WTC11 (cell line): Measurements from ENCODE around the gene HPCAL1. TPM values are rescaled to one million over a fixed set of nuclear protein-coding genes. Genes with fewer than 3 reads are reported as not detected.

Source experiments
- ATAC-seq: fragments of 200-7000 bp; cut with Tn5 transposase; 2 replicates; pipeline ENCODE4 v1.10.0; 2021; ENCODE audit warnings: mild to moderate bottlenecking, moderate library complexity
- CTCF ChIA-PET: fragments of 300-600 bp; sonication (Branson Sonifier 250); formaldehyde crosslinking; loops from one replicate; lab custom pipeline; 2021; ENCODE audit warnings: antibody characterized with exemption; lab: Charles Lee
- POLR2A ChIA-PET: fragments of 350-600 bp; sonication (Branson Sonifier 250); formaldehyde crosslinking; loops from one replicate; lab custom pipeline; 2021; ENCODE audit warnings: antibody characterized with exemption; lab: Charles Lee
- DNase-seq: peaks from one replicate; pipeline ENCODE4 v3.0.0; 2021; ENCODE audit warnings: low spot score
- H3K27ac Mint-ChIP-seq: 2 replicates; pipeline ENCODE4 v1.8.0; 2021; ENCODE audit warnings: mixed read lengths
- H3K27me3 Mint-ChIP-seq: 2 replicates; pipeline ENCODE4 v1.8.0; 2021; ENCODE audit warnings: low read depth, mild to moderate bottlenecking, moderate library complexity, mixed read lengths
- H3K36me3 Mint-ChIP-seq: 2 replicates; pipeline ENCODE4 v1.8.0; 2021; ENCODE audit warnings: mixed read lengths
- H3K4me1 Mint-ChIP-seq: 2 replicates; pipeline ENCODE4 v1.8.0; 2022; ENCODE audit warnings: mixed read lengths
- H3K4me3 Mint-ChIP-seq: 2 replicates; pipeline ENCODE4 v1.8.0; 2021; ENCODE audit warnings: mild to moderate bottlenecking, moderate library complexity, mixed read lengths
- H3K9me3 Mint-ChIP-seq: 2 replicates; pipeline ENCODE4 v1.8.0; 2021; ENCODE audit warnings: mixed read lengths
- AFF4 ChIP-seq: sonication (generic); formaldehyde crosslinking; IDR thresholded peaks from 2 replicates; pipeline ENCODE4 v1.8.1; 2023; ENCODE audit warnings: mild to moderate bottlenecking, missing genetic modification reagents, borderline replicate concordance
- CDX4 ChIP-seq: fragments of 250-450 bp; sonication (Bioruptor Pico); IDR thresholded peaks from 2 replicates; pipeline ENCODE4 v1.9.0; 2021; ENCODE audit warnings: moderate library complexity, mild to moderate bottlenecking, inconsistent platforms, borderline replicate concordance
- CREB1 ChIP-seq: sonication (generic); formaldehyde crosslinking; IDR thresholded peaks from 2 replicates; pipeline ENCODE4 v1.8.0; 2023; ENCODE audit warnings: mild to moderate bottlenecking, missing genetic modification reagents
- ERG ChIP-seq: fragments of 250-450 bp; sonication (Bioruptor Pico); IDR thresholded peaks from 2 replicates; pipeline ENCODE4 v1.8.0; 2021; ENCODE audit warnings: mild to moderate bottlenecking
- ESRRA ChIP-seq: sonication (generic); formaldehyde crosslinking; IDR thresholded peaks from 2 replicates; pipeline ENCODE4 v1.8.1; 2022; ENCODE audit warnings: mild to moderate bottlenecking, missing genetic modification reagents, borderline replicate concordance
- ETV6 ChIP-seq: sonication (generic); formaldehyde crosslinking; IDR thresholded peaks from 2 replicates; pipeline ENCODE4 v1.8.1; 2022; ENCODE audit warnings: mild to moderate bottlenecking, missing genetic modification reagents
- FOXJ3 ChIP-seq: sonication (generic); formaldehyde crosslinking; IDR thresholded peaks from 2 replicates; pipeline ENCODE4 v1.9.0; 2021; ENCODE audit warnings: missing genetic modification reagents, mild to moderate bottlenecking, borderline replicate concordance
- FOXP1 ChIP-seq: sonication (generic); formaldehyde crosslinking; IDR thresholded peaks from 2 replicates; pipeline ENCODE4 v1.8.0; 2022; ENCODE audit warnings: missing genetic modification reagents, mild to moderate bottlenecking, moderate library complexity, borderline replicate concordance
- GABPB1 ChIP-seq: sonication (generic); formaldehyde crosslinking; IDR thresholded peaks from 2 replicates; pipeline ENCODE4 v1.8.1; 2023; ENCODE audit warnings: mild to moderate bottlenecking, missing genetic modification reagents
- JAZF1 ChIP-seq: fragments of 250-450 bp; sonication (Bioruptor Pico); IDR thresholded peaks from 2 replicates; pipeline ENCODE4 v1.9.0; 2021; ENCODE audit warnings: moderate library complexity, mild to moderate bottlenecking, inconsistent platforms
- MAX ChIP-seq: sonication (generic); formaldehyde crosslinking; IDR thresholded peaks from 2 replicates; pipeline ENCODE4 v1.8.0; 2022; ENCODE audit warnings: mild to moderate bottlenecking, missing genetic modification reagents
- NFE2L1 ChIP-seq: sonication (generic); formaldehyde crosslinking; IDR thresholded peaks from 2 replicates; pipeline ENCODE4 v1.8.1; 2023; ENCODE audit warnings: missing genetic modification reagents
- OVOL2 ChIP-seq: fragments of 250-450 bp; sonication (Bioruptor Pico); IDR thresholded peaks from 2 replicates; pipeline ENCODE4 v1.9.0; 2021; ENCODE audit warnings: mild to moderate bottlenecking, borderline replicate concordance
- SMAD3 ChIP-seq: sonication (generic); formaldehyde crosslinking; IDR thresholded peaks from 2 replicates; pipeline ENCODE4 v1.8.0; 2022; ENCODE audit warnings: missing genetic modification reagents, mild to moderate bottlenecking, borderline replicate concordance
- SMAD4 ChIP-seq: sonication (generic); formaldehyde crosslinking; IDR thresholded peaks from 2 replicates; pipeline ENCODE4 v1.8.0; 2022; ENCODE audit warnings: mild to moderate bottlenecking, missing genetic modification reagents
- SOX15 ChIP-seq: fragments of 250-450 bp; sonication (Bioruptor Pico); IDR thresholded peaks from 2 replicates; pipeline ENCODE4 v1.9.0; 2021; ENCODE audit warnings: mild to moderate bottlenecking
- TEAD4 ChIP-seq: sonication (generic); formaldehyde crosslinking; IDR thresholded peaks from 2 replicates; pipeline ENCODE4 v1.8.0; 2022; ENCODE audit warnings: mild to moderate bottlenecking, missing genetic modification reagents
- TP53 ChIP-seq: sonication (generic); formaldehyde crosslinking; IDR thresholded peaks from 2 replicates; pipeline ENCODE4 v1.8.1; 2023; ENCODE audit warnings: mild to moderate bottlenecking, missing genetic modification reagents
- ZNF263 ChIP-seq: sonication (generic); formaldehyde crosslinking; IDR thresholded peaks from 2 replicates; pipeline ENCODE4 v1.8.1; 2022; ENCODE audit warnings: low read depth, mild to moderate bottlenecking, moderate library complexity, missing genetic modification reagents
- ZNF416 ChIP-seq: fragments of 250-450 bp; sonication (Bioruptor Pico); IDR thresholded peaks from 2 replicates; pipeline ENCODE4 v1.9.0; 2021; ENCODE audit warnings: mild to moderate bottlenecking, inconsistent platforms
- ZNF425 ChIP-seq: fragments of 250-450 bp; sonication (Bioruptor Pico); conservative IDR thresholded peaks from 2 replicates; pipeline ENCODE4 v1.9.0; 2021; ENCODE audit warnings: mild to moderate bottlenecking
- ZSCAN18 ChIP-seq: fragments of 250-450 bp; sonication (Bioruptor Pico); IDR thresholded peaks from 2 replicates; pipeline ENCODE4 v2.1.2; 2022; ENCODE audit warnings: mild to moderate bottlenecking, moderate library complexity
- total RNA-seq: library from RNA; stranded (reverse); gene quantifications from 3 replicates; pipeline ENCODE4 v1.2.3, GENCODE V29; 2021

The HPCAL1 gene
- total RNA-seq, 1 experiment from 2014 or later, result 11.8 TPM

- Mint-ChIP-seq H3K9me3 (no peaks in the 10 kb centered on the region), H3K4me1 (peaks cover 14% of the 10 kb centered on the region), H3K36me3 (no peaks in the 10 kb centered on the region), H3K27me3 (peaks cover 18% of the 10 kb centered on the region), H3K4me3 (no peak overlapping the region), H3K27ac (no peak overlapping the region)
- DNase-seq, result no peak
- POLR2A ChIA-PET, result no interaction called here
- CTCF ChIA-PET, result interaction anchor here (0.5 to 0.7 kb wide), 2 partner anchors 42 to 1964 kb away, joined by 3 to 4 read pairs; no protein-coding TSS in a partner anchor
- no peak for ATAC-seq
- TF ChIP-seq ZNF263 (CRISPR knock-in tag) (no peak), GABPB1 (CRISPR knock-in tag) (peak; percentile 87)
These were observed 149.6 kb downstream of the HPCAL1 start for GRCh38 chr2:10452312-10452711.

- Mint-ChIP-seq H3K9me3 (no peaks in the 10 kb centered on the region), H3K4me3 (no peak overlapping the region), H3K27me3 (peaks cover 15% of the 10 kb centered on the region), H3K4me1 (peaks cover 12% of the 10 kb centered on the region), H3K36me3 (no peaks in the 10 kb centered on the region), H3K27ac (no peak overlapping the region)
- DNase-seq, result no peak
- TF ChIP-seq FOXP1 (no peak), OVOL2 (CRISPR knock-in tag) (no peak), SMAD4 (CRISPR knock-in tag) (no peak), AFF4 (CRISPR knock-in tag) (no peak), NFE2L1 (CRISPR knock-in tag) (no peak), TP53 (no peak)
- no peak for ATAC-seq
- ChIA-PET POLR2A (no interaction called here), CTCF (no interaction called here)
These were observed 150.5 kb downstream of the HPCAL1 start for GRCh38 chr2:10452956-10453904.

- Mint-ChIP-seq H3K36me3 (no peaks in the 10 kb centered on the region), H3K4me3 (no peak overlapping the region), H3K9me3 (no peaks in the 10 kb centered on the region), H3K4me1 (peaks cover 12% of the 10 kb centered on the region), H3K27me3 (peaks cover 15% of the 10 kb centered on the region), H3K27ac (no peak overlapping the region)
- POLR2A ChIA-PET, result no interaction called here
- TF ChIP-seq ESRRA, result no peak
- no peak for TF ChIP-seq ZNF425 (CRISPR knock-in tag)
- TF ChIP-seq SOX15 (CRISPR knock-in tag), result no peak
- no peak for TF ChIP-seq CREB1 (CRISPR knock-in tag)
- no peak for TF ChIP-seq CDX4 (CRISPR knock-in tag)
- no peak for TF ChIP-seq MAX
- no peak for TF ChIP-seq ETV6 (CRISPR knock-in tag)
- no peak for TF ChIP-seq ZNF416 (CRISPR knock-in tag)
- no peak for TF ChIP-seq FOXJ3 (CRISPR knock-in tag)
- no peak for TF ChIP-seq GABPB1 (CRISPR knock-in tag)
- no peak for TF ChIP-seq ERG (CRISPR knock-in tag)
- no peak for TF ChIP-seq TEAD4 (CRISPR knock-in tag)
- no peak for TF ChIP-seq ZSCAN18 (CRISPR knock-in tag)
- TF ChIP-seq SMAD3 (CRISPR knock-in tag), result no peak
- no peak for TF ChIP-seq JAZF1 (CRISPR knock-in tag)
- CTCF ChIA-PET, result no interaction called here
- no peak for ATAC-seq
- DNase-seq, result no peak
These were observed 151.2 kb downstream of the HPCAL1 start for GRCh38 chr2:10453905-10454298.
